CD4-positive, alpha-beta T cell treated with Interleukin-1 beta for 1 hour (primary cell): ENCODE data around the gene HSPA1L.
"Not testable (repeated sequence)": the region's sequence is repeated elsewhere in the genome, so short reads cannot be mapped to it uniquely, and the experiment has no call there.

Experiments used
- DNase-seq, 2 donors: peaks; one replicate each; pipeline ENCODE4 v3.0.0-alpha.2; 2020 to 2022

HSPA1L gene

DNA sequence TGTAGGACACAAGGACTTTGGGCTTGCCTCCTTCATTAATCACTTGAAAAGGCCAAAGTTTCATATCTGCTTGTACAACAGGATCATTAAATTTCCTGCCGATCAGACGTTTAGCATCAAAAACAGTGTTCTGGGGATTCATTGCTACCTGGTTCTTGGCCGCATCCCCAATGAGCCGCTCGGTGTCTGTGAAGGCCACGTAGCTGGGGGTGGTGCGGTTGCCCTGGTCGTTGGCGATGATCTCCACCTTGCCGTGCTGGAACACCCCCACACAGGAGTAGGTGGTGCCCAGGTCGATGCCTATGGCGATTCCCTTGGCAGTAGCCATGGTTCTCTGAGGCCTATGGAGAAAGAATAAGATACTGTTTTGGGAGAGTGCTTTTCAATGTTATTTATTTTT, 3.4 kb downstream of the HSPA1L start:
- no peak for DNase-seq

DNA sequence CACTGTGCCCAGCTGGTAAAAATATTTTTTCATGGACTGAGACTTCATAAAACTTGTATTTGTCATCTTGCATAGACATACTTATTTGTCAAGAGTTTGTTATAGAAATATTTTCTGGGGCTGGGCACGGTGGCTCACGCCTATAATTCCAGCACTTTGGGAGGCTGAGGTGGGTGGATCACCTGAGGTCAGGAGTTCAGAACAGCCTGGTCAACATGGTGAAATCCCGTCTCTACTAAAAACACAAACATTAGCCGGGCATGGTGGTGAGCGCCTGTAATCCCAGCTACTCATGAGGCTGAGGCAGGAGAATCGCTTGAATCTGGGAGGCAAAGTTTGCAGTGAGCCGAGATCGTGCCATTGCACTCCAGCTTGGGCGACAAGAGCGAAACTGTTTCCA, 6.5 kb downstream of the HSPA1L start:
- DNase-seq, result not testable (repeated sequence)

DNA sequence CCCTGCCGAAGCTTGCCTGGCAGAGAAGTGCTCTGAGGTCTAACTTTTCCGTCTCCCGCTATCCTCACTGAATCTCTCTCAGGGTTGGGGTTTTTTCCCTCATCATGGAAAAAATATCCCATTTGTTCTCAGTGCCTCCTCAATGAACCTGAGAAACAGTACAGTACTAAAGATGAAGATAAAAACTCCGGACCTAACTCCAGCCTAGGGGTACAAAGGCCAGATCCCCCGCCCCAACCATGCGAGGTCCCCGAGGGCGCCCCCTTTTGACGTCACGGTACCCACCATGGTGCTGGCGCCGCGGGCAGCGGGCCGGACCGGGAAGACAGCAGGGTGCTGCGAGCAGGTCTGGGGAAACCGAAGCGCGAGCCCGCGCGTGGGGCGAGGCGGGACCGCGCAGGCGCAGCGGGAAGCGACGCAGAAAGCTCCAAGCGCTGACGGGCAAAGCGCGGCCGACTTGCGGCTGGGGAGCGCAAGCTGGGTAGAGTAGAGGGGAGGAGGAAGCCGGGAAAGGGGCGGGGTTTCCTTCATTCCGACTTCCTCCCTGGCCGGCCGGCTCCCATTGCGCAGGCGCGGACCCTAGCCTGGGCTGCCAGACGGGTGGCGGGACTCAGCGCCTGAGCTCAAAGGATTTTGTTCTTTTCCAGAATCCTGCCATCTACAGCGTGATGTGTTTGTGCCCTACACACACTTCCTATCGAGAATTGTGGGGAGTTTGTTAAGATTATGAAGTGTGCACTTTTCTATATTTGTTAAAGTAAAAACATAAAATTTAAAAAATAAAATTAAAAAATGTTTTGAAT, 8.4 kb downstream of the HSPA1L start, which contains the start of gene LSM2:
TSS of gene LSM2 (minus strand) at position 497 of the 803 bp plus-strand sequence. CDS start at position 288, 209 bp downstream.
- DNase-seq, result peak; percentile 96 to 98

DNA sequence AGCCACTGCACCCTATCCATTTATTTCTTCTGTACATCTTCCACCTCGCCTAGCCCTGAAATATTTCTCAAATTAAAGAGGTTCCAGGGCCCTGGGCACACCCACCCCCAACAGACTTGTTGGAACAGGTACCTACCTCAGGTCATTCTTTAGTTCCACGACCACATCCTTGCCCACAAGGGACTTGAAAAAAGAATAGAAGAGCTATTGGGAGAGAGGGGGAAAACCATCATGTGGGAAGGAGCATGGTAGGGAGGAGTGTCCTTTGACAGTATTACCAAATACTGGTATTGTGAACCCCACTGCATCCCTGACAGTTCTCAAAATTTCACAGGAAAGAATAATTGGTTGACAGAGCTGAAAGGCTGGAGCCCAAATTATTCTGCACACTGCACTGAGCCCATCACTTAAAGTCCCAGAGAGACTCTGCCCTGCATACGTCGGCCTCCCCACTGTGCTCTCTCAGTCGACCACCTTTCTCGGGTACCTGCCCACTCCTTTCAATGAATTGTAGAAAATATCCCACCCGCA, 9.1 kb downstream of the HSPA1L start:
- no peak for DNase-seq

DNA sequence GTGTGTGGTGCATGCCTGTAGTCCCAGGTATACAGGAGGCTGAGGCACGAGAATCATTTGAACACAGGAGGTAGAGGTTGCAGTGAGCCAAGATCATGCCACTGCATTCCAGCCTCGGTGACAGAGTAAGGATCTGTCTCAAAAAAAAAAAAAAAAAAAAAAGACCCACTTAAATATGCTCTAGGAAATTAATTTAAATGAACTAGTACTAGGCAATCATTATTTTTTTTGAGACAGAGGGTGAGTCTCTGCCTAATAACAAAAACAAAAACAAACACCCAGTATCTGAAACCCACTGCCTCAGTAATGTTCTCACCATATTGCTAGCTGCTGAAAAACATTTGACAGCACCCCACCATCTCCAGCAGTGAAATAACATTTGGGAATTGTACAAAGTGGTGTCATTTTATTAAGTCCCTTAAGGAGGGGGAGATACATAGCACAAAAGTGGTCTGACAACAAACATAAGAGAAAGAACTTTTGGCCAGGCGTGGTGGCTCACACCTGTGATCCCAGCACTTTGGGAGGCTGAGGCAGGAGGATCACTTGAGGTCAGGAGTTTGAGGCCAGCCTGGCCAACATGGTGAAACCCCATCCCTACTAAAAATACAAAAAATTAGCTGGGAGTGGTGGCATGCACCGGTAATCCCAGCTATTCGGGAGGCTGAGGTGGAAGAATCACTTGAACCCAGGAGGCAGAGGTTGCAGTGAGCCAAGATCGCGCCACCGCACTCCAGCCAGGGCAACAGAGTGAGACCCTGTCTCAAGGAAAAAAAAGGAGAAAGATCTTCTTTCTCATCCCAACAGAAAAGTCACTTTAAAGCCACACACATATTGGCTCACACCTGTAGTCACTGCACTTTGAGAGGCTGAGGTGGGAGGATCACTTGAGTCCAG, 13.8 kb downstream of the HSPA1L start:
- not testable (repeated sequence) for DNase-seq

DNA sequence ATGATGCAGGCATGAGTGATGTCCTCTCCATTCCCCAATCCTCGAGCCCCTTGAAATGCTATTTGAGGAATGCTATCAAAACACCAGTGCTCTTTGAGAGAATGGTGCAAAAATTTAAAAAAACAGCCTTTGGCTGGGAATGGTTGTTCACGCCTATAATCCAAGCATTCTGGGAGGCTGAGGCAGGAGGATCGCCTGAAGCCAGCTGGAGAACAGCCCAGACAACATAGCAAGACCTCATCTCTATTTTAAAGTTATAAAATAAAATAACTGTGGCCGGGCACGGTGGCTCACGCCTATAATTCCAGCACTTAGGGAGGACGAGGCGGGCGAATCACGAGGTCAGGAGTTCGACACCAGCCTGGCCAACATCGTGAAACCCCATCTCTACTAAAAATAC, 15.3 kb downstream of the HSPA1L start:
- DNase-seq, result no peak

DNA sequence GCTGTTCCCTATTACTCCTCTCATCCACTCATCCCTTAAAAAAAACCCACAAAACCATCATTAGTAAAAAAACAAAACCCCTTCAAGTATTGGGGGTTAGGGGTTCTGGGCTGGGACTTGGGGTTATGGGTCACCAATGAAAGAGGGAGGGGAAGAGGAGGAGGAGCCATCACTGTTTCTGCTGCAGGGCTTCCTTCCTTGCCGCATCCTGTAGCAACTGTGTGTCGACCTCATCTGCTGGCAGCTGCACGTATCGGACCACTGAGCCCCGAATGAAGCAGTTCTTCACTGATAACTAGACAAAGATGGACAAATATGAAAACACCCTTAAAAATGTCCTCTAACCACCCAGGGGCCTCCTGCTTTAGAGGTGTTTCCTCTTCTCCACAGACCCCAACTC, 17.5 kb downstream of the HSPA1L start:
- peak; percentile 51 to 58 for DNase-seq

DNA sequence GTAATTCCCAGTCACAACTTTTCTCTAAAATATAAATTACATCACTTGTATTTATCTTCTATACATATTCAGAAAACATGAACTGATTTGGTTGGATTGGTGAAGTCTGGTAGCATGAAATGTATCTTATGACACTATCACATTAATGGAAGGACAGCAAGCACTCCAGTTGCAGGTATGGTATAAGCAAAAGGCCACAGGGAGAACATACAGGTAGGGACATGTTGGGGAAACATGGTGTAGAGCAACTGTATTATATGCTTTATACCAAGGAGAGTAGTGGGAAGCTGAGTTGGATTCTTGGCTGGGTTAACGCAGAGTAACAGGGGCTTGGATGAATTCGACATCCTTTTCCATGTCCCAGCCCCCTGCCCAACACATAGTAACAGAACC, 18.1 kb downstream of the HSPA1L start:
- no peak for DNase-seq

DNA sequence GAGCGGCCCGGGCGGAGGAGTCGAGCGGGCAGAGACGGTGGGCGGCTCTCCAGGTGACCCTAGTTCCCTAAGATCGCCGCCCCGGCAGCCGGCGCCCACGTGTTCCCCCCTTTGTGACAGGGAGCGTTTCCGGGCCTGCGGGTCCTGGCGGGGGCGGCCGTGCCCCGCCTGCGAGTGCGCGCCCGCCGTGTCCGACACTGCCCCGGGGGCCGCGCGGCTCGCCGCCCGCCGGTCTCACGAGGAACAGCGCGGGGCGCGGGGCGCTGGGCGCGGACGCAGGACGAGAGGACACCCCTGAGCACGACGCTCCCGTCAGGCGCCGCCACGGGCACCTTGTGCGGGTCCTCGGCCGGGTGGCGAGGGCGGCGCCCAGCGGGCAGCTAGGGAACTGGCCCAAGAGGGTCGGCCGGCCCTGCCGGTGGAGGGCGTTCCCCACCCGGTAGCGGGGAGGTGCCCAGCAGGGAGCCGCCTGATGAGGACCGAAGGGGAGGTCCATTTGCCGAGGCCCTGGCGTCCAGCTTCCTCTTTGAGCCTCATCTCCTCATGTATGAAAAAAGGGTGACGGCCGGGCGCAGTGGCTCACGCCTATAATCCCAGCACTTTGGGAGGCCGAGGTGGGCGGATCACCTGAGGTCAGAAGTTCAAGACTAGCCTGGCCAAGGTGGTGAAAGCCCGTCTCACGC, 19.3 kb downstream of the HSPA1L start, which contains the start of gene VARS1:
TSS of gene VARS1 (minus strand) at position 137 of the 683 bp plus-strand sequence. CDS start 535 bp downstream, outside the sequence.
- DNase-seq, result peak; percentile 89 to 92

DNA sequence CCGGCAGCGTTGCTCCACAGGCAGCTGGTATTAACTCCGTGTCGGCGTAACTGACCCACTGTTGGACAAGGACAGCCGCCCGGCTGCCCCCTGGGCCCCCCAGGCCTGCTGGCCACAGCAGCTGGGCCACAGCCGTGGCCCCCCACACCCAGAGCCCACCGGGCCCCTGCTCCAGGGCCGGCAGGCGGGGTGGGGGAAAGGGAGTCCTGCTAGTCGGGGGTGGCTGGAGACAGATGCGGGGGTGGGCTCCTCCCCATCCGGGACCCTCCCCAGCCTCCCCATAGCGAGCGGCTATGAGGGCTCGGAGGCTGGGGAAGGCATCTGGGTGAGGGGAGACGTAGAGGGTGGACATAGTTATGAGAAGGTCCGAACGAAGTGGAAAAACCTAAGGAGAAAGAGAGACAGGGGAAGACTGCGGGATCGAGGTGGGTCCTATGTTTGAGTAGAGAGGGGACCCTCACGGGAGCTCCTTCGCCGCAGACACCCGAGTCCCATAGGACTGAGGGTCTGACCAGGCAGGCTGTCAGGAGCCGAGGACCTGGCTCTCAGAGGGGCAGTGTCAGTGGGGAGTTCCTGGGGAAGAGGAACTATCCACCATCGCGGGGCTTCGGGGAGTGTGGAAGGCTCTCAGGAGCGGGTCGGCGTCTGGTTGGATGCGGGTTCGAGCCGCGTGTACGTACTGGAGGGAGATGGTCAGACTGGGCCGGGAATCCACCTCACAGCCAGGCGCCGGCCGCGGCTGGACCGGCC, 20.0 kb downstream of the HSPA1L start:
- no peak for DNase-seq

DNA sequence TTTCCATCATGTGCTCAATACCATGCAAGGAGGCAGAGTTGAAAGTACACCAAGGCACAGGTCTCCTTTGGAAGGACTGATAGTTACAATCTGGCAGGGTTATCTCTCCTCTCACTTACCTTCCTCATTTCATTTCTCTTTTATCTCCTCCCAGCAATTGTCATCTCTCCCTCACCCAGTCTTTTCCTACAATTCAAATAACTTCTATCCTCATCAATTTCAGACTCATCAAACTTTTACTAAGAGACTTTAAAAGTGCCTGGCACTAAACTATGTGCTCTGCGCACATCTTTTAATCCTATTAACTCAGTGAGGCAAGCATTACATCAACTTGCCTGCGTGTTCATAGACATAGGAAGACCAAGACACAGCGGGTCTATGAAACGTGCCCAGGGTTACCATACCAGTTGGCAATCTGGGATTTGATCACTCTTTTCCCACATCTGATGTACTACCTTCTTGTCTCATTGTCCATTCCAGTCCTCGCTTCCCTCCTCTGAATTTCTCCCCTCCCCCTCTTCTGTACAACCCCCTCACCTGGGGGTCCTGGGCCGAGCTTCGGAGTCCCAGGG, 20.7 kb downstream of the HSPA1L start:
- DNase-seq, result no peak

DNA sequence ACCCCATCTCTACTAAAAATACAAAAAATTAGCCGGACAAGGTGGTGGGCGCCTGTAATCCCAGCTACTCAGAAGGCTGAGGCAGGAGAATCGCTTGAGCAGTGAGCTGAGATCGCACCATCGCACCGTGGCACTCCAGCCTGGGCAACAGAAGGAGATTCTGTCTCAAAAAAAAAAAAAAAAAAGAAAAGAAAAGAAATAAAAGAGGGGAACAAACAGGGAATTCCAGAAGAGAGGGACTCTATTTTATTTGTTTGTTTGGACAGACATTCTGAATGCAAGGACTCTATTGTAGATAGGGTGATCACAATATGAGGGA, 21.2 kb downstream of the HSPA1L start:
- not testable (repeated sequence) for DNase-seq

DNA sequence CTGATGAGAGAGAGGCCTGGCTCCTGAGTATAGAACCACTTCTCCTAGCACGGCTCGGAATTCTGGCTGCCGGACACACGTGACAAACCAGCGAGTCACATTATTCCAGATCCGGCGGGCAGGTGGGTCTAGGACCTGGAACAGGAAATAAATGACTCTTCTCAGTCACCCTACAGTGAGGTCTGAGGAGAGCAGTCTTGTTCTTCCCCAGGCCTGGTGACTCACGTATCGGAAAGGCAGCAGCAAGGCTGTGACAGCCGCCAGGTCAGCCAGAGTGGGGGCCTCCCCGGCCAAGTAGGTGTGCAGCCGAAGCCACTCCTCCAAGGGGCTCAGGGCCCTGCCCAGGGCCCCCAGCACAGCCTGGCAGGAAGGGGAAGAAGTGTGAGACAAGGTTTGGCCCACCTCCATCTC, 22.3 kb downstream of the HSPA1L start:
- no peak for DNase-seq

DNA sequence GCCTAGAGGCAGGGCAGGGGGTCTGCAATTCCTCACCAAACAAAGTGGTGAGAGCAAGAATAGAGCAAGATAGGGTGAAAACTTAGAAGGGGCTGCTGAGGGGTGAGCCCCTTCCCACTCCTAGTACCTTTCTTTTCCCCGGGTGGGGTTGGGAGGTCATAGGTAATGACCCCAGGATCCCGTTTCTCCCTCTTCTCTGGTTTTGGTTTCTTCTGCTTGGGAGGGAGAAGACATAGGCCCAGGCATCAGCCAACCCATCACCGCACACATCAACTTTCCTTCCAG, 23.1 kb downstream of the HSPA1L start:
- DNase-seq, result no peak

DNA sequence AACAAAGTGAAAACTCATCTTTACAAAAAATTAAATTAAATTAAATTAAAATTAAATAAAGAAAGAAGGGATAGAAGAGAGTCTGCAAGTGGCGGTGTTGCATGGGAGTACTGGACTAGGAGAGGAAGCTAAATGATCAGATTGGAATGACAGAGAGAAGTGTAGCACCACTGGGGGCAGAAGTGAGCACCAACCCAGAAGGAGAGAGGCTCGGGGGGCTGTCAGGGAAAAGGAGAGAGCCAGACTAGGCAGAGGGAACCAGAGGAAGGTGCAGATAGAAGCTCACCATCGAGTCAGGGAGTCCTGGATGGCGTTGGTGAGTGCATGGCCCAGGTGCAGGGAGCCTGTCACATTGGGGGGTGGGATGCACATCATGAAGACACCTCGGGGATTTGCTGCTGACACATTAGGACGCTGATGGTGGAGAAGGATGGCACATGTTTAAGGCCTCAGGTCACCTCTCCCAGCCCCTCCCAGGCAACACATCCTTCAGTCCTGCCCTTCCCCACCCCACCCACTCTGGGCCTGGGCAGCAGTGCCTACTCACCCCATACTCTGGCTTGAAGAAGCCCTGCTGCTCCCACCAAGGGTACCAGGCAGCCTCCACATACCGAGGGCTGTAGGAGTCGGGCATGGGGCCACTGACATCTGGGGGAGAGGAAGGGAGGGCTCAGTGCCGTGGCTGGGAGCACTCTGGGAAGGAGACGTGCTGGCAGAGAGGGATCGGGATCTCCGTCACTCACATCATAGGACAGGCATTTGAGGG, 23.6 kb downstream of the HSPA1L start:
- peak in 1 of 2 donors; percentile 24 for DNase-seq

DNA sequence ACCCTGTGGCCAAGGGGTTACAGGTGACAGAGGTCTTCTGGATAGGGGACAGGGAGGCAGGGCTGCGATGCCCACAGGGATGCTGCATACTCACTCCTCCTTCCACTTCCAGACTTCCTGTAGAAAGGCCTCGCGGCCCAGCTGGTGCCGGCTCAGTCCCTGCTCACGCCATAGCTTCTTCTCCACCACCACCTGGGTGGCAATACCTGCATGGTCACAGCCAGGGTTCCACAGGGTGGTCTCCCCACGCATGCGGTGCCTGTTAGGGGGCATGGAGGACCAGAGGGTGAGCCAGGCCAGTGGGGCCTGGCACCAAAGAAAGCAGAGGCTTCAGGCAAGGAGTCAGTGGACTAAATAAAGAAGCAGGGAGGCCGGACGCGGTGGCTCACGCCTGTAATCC, 29.6 kb downstream of the HSPA1L start:
- no peak for DNase-seq

DNA sequence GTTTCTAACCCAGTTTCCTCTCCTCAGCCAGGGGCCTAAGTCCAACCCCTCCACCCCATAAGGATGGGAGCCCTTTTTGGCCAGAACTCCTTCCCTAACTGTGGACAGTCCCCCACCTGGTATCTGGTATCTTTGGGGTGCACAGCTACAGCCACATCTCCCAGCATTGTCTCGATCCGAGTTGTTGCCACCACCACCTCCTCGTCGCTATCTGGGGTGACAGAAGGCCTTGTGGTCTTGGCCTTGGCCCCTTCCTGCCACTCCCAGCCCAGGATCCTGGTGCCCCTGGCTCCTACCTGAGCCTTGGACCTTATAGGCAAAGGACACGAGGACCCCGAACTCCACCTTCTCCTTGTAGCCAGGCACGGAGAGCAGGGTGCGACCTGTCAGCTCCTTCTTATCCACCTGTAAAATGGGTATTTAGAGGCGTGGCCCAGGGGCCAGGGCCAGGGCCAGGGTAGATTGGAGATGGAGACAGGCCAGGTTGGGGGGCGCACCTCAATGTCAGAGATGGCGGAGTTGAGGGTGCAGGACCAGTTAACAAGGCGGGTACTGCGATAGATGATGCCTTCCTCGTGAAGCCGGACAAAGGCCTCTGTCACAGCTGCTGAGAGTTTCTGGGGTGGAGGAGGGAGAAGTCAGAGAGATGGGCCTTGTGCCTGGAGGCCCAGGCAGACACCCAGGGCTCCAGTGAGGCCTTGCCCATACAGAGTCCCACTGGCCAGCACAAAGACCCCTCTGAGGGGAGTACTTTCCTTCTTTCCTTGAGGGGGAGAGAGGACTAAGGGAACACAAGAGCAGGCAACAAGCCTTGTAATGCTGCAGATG, 30.8 kb downstream of the HSPA1L start:
- no peak for DNase-seq

DNA sequence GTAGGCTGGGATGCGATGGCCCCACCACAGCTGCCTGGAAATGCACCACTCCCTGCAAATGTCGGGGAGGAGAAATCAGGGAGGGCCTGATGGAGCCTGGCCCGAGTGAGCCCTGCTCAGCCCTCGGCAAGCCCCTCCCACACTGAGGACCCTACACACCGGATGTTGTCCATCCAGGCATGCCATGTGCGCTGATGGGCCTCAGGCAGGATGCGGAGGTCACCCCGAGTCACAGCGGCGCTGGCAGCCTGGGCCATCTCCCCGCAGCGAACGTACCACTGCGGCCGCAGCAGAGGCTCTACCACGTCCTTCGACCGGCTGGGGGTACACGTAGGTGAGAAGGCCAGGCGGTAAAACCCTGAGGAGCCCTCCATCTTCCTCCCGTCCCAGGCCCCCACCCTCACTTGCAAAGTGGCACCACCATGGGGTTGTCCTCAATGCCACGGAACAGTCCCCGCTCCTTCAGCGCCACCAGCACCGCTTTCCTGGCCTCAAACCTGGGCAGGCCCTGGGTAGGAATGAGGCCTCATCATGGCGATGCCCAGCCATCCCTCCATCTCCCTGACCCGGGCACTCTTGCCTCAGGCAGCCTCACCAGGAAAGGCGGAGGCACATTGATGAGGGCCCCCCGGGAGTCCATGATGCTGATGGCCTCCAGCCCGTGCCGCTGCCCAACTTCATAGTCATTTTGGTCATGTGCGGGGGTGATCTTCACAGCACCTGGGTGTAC, 32.8 kb downstream of the HSPA1L start:
- DNase-seq, result no peak

DNA sequence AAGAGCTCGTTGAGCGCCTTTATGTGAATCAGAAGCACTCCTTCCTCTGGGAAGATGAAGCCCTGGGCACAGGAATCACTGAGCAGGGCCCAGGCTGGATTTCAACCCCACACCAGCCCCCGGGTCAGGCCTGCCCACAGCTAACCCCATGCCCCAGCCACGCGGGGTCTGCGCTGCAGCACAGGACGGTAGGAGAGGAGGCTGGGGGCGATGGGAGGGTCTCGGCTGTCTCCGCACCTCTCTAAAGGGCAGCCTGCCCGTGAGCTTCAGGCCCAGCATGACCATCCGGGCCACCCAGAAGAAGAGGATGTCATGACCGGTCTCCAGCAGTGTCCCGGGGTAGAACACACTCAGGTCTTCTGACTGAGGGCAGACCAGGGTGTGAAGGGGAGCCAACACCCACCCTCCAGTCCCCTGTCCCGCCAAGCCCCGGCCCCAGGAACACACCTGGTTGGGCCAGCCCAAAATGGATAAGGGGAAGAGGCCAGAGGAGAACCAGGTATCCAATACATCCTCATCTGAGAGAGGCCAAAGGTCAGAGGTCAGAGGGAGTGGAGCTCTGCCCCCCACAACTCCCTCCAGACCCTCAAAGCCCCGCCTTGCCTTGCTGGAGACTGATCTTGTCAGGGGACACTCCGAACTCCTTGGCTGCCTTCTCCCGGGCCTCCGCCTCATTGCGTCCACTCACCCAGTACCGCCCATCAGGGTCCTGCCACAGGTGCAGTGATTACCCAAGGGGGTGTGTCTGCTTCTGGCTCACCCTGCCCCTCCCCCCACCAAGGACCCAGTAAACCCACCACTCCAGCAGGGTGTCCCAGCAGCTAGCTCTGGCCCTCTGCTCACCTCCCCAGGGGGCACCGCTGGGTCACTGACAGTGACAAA, 33.6 kb downstream of the HSPA1L start:
- no peak for DNase-seq
